Stimulated activated CD4-positive, alpha-beta T cell treated with anti-CD3 and anti-CD28 coated beads, TNF-alpha, amount 100 ng/mL, for 48 hours (primary cell): ENCODE data around the gene DDX1.
"Not testable (repeated sequence)": the region's sequence is repeated elsewhere in the genome, so short reads cannot be mapped to it uniquely, and the experiment has no call there.

Experiments
- DNase-seq, 3 donors: peaks; one replicate each; pipeline ENCODE4 v3.0.0-alpha.2; 2020; ENCODE audit warnings: low read depth in 3 of 3

Gene DDX1

DNA sequence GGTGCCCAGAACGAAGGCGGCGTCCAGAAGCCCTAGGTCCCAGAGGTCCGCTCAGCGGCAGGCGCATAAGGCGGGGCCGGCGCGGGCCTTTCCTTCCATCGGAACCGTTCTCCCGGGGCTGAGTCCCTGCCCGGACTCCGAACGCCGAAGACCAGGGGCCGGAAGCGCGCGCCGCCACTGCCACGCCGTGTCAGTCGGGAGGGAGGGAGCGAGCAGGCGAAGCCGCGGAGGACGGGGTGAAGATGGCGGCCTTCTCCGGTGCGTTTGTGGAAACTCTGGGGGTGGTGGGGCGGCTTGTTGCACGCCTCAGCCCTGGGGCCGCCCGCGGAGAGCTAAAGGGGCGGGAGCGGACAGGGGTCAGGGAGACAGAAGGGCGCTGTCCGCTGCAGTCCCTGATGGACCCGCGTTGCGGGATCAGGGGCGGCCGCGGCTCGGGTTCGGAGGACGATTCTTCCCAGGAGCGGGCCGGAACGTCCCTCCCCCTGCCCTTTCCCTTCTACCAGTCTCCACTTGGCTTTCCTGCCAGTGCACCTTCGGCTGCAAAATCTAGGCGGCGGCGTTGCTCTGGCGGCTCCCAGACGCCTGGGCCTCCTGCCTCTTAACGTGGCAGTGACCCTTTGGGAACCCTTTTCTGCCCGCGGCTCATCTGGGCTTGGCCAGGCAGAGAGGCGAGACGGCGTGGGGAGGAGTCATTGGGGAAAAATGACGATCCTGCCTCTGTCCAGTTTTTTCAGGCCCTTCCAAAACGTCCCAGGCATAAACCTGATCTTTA lies at the start of gene DDX1:
Gene DDX1 (plus strand): TSS at position 177 of the 772 bp plus-strand sequence. CDS start 66 bp downstream, at position 243.
- peak; percentile 75 to 82 (median 77) for DNase-seq

DNA sequence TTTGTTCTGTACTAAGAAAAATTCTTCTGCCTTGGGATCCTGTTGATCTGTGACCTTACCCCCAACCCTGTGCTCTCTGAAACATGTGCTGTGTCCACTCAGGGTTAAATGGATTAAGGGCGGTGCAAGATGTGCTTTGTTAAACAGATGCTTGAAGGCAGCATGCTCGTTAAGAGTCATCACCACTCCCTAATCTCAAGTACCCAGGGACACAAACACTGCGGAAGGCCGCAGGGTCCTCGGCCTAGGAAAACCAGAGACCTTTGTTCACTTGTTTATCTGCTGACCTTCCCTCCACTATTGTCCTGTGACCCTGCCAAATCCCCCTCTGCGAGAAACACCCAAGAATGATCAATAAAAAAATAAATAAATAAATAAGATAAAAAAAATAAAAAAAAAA lies 49.4 kb upstream of the DDX1 start:
- not testable (repeated sequence) for DNase-seq

- no peak for DNase-seq
These were observed 48.6 kb upstream of the DDX1 start for GRCh38 chr2:15543053-15543452.

DNA sequence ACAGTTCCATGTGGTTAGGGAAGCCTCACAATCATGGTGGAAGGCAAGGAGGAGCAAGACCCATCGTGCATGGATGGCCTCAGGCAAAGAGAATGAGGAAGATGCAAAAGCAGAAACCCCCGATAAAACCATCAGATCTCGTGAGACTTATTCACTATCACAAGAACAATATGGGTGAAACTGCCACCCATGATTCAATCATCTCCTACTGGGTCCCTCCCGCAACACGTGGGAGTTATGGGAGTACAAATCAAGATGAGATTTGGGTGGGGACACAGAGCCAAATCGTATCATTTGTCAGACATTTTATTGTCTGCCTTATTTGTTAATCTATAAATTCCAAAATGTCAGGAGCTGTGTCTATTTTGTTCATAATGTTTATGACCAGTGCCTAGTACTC lies 48.1 kb upstream of the DDX1 start:
- DNase-seq: no peak

- no peak for DNase-seq
These were observed 47.4 kb upstream of the DDX1 start for GRCh38 chr2:15544227-15544626.

DNA sequence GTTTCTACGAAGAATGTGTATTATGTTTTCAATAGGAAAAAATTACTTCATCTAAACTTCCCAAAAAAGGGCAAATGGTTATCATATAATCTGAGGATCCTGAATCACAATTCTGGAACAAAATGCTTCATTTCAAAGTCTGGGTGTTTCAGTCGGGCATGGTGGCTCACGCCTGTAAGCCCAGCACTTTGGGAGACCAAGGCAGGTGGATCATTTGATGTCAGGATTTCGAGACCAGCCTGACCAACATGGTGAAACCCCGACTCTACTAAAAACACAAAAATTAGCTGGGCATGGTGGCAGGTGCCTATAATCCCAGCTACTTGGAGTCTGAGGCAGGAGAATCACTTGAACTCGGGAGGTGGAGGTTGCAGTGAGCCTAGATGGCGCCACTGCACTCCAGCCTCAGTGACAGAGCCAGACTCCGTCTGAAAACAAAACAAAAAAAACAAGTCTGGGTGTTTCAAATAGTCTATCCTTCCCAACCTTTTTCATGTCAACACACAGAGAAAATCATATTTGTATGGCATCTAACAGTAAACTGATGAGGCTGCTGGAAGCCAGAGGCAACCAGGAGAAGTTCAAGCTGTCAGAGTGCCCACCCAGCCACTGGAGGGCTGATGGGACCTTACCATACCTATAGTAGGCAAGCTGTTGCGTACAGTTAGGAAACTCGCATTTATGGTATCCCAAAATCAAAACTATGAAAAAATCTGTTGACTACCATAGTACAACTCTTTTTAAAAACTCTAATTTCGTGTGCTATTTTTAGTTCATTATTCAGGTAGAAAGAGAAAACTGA lies 45.2 kb upstream of the DDX1 start:
- no peak for DNase-seq

DNA sequence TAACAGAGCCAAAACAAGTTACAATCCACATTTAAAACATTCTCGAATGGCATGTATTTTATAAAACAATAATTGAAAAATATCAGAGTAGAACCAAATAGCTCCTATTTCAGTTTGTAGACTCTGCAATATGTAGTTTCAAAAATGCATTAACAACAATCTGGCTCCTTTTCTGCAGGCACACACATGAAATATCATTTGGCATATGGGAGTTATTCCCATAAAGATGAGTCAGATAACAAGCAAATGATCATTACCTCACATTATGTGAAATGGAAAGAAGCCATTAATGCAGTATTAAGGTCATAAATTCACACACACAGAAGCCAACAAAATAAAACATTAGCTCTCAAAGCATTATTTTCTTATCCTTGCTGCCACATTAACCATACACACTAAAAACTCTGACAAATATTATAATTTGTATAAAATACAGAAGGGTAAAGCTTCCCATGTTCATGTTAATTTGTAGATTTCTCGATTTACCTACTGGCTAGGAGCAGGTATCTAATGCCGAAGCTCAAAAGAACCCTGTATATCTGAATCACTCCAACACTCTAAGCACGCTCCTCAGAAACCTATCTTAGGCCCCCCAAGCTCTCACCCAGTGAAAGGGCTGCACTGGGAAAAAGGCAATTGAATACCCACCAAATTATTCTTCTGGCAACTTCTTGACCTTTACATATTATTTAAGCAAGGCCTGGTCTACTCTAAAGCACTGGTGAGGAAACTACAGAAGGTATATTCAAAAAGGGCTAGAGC lies 44.4 kb upstream of the DDX1 start:
- no peak for DNase-seq

DNA sequence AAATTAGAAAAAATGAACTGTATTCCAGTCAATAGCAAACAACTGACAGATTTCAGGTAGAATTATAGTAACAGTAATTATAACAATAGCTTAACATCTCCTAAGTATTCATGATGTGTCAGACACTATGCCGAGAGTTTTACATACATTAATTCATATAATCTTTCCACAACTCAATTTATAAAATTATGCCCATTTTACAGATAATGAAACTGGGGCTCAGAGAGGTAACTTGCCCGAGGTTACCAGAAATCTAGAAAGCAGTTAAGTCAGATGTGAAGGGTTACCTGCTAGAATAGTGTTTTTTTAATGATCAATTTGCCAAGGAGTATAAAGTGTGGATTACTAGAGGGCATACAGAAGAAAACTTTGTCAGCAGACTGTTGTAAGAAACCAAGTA lies 42.7 kb upstream of the DDX1 start:
- DNase-seq: no peak

- no peak for DNase-seq
These were observed 38.1 kb upstream of the DDX1 start for GRCh38 chr2:15553519-15553918.

DNA sequence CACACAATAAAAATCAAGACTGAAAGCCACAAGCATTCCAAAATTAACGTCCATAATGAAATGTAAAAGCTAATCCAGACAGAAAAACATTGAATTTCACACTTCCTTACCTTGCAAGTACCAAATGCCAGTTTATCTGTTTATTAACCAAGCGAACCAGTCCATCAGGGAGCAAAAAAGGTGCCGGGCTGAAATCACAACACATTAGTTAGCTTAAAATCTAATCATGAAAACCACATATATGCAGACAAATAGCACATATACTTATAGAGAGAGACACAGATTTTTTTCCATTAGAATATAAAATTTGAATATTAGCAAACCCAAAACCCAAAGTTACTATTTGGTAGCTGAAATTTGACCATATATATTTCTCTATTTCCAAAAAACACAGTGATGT lies 37.7 kb upstream of the DDX1 start:
- no peak for DNase-seq

DNA sequence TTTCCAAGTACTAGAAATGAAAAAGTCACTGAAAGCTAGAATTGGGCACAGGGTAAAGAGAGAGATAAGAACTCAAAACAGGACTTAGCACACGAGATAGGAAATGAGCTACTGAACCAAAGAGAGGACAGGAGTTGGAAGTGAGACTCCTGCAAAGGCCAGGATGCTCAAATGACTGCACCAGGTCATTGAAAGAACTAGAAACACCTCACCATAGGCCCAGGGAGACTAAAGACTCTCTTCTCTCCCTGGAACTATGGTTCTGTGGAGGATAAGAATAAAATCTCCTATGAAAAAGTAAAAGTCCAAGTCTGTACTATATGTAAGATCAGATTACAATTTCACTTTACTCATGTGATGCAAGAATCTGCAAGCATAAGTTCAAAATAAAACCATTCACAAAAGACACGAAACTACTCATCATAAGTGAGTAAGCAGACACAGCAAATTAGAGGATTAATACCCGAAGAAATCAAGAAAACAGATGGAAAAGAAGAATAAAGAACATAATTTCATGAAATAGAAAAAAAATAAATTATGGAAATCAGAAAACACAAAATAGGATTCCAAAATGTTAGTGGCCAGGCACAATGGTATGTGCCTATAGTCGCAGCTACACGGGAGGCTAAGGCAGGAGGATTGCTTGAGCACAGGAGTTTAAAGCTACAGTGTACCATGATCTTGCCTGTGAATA lies 37.0 kb upstream of the DDX1 start:
- no peak for DNase-seq

GRCh38 chr2:15555760-15556193 lies 35.9 kb upstream of the DDX1 start:
- no peak for DNase-seq

- no peak for DNase-seq
These were observed 35.2 kb upstream of the DDX1 start for GRCh38 chr2:15556311-15556930.

DNA sequence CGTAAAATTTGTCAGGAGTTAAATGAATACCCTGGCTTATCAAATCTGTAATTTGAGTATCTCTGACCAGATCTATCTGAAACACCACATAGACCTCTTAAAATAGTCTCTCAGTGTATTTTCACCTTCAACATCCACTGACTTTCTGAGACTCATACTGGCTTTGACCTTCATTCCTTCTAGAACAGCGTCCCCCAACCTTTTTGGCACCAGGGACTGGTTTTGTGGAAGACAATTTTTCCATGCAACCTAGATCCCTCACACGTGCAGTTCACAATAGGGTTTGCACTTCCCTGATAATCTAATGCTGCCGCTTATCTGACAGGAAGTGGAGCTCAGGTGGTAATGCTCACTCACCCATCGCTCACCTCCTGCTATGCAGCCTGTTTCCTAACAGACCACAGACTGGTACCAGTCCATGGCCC lies 33.8 kb upstream of the DDX1 start:
- DNase-seq: no peak

GRCh38 chr2:15559379-15560139 lies 32.1 kb upstream of the DDX1 start:
- DNase-seq: no peak

DNA sequence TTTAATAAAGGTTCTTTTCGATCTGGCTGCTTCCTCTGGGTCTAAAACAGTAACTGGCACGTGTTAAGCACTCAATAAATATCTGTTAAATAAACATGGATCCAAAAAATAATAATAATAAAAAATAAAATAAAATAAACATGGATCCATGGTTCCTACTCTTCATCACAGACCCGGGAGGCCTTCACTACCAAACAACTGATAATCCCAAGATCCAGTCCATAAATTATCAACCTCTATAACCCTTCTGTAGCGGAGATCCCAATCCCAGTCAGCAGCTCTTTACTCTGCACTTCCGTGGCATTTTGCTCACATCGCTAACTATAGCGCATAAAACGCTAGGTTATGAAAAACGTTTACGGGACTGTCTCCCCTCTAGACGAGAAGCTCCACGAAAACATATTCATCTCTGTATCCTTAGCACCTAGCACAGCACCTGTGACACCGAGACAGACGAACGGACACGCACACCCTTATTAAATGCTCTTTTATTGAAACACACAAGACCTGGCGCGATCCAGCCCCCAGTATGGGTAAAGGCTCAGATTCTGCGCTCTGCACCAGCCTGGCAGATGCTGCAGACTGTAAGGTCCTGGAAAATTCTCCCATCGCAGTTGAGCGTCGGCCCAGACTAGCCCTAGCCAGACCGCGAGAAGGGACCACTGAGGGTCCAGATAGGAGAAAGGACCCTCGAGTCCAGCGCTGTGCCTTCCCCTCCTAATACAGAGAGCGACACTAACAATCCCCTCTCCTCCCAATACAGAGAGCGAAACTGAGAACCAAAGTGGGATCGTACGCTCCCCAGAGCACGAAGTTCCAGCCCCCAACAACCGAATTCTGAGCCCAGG lies 31.3 kb upstream of the DDX1 start:
- DNase-seq: no peak

DNA sequence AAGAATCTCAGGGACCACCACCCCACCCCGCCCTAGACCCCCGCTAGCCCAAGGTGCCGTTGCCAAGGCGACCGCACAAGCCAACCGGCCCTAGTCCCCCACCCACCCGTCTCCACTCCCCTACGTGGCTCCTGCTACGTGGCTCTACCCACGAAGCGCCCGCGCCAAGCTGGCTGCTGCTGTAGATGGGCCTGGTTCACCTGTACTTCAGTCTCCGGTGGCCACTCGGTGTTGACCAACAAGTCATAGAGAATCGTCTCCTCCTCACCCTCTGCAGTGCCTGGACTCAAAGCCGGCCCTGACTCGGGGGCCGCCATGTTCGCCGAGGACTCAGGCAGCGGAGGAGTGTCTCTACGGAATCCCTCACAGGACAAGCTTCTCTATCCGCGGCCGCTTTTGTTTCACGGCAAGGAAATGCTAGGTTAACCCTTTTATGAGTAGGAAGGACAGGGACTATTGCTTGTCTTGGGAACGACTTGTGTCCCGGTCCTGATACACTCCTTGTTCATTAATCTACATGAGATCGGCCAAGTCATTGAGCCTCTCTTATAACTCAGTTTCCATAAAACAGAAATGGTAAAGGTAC lies 30.6 kb upstream of the DDX1 start, which contains the start of gene NBAS:
Gene NBAS (minus strand): TSS at position 347 of the 586 bp plus-strand sequence. CDS start 30 bp downstream, at position 317.
- DNase-seq: peak; percentile 53 to 72 (median 63)

DNA sequence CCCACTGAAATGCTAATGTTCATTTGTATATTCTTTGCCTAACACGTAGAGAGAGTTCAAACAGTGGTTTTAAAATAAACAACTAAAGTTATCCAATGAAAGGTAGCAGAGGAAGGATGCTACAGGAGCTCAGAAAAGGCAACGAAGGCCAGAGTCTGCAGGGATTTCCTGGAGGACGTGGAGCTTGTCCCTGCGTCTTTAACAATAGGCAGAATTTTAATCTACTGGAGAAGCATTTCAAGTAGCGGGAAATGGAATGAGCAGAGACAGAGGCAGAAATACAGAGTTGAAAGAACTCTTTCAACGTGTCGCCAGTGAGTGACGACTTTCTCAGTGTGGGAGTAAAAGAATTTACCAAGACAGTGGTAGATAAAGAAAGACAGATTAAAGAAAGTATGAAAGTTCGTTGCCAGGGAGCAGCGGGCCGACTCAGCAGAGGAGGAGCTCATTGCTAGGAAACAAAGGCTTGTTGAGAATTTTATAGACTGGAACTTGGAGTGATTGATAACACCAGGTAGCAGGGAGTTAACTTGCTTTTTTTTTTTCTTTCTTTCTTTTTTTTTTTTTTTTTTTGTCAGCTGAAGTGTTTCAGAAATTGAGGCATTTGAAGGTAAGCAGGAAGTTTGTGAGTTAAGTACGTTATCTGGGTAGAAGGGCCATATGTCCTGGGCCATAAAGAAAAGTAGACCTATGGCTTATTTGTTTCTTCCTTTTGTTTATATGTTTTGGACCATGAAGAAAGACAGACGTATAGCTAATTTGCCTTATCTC lies 29.9 kb upstream of the DDX1 start:
- DNase-seq: peak in 1 of 3 donors; percentile 16
